CD4-positive, alpha-beta T cell treated with Interferon alpha-2 for 1 hour (primary cell): Measurements from ENCODE around the gene KCNK4.
"Not testable (repeated sequence)": the region's sequence is repeated elsewhere in the genome, so short reads cannot be mapped to it uniquely, and the experiment has no call there.

Experiments
- DNase-seq, 2 donors: peaks; one replicate each; pipeline ENCODE4 v3.0.0-alpha.2; 2020 to 2022

KCNK4 gene

GRCh38 chr11:64291262-64291751 is at the start of gene KCNK4:
TSS of gene KCNK4 (plus strand) at chr11:64291302. CDS start at chr11:64293019, 1,717 bp downstream.
- no peak for DNase-seq

- peak; percentile 24 to 100 for DNase-seq
Measured at GRCh38 chr11:64241491-64242374, 49.4 kb upstream of the KCNK4 start.

GRCh38 chr11:64243236-64243854 is 47.8 kb upstream of the KCNK4 start:
- DNase-seq: no peak

- DNase-seq: no peak
Measured at GRCh38 chr11:64244107-64244506, 47.0 kb upstream of the KCNK4 start.

GRCh38 chr11:64244966-64245365 is 46.1 kb upstream of the KCNK4 start:
- DNase-seq: no peak

GRCh38 chr11:64245401-64245796 is 45.7 kb upstream of the KCNK4 start:
- peak; percentile 40 to 59 for DNase-seq

GRCh38 chr11:64245797-64246620 is 45.1 kb upstream of the KCNK4 start:
- DNase-seq: peak; percentile 61 to 63

- DNase-seq: not testable (repeated sequence)
Measured at GRCh38 chr11:64246621-64246870, 44.6 kb upstream of the KCNK4 start.

GRCh38 chr11:64246871-64247728 is 44.0 kb upstream of the KCNK4 start, which contains the start of gene PPP1R14B:
TSS of gene PPP1R14B (minus strand) at chr11:64246943. CDS start at chr11:64246673, 270 bp downstream.
- peak; percentile 78 to 82 for DNase-seq

- DNase-seq: no peak
Measured at GRCh38 chr11:64247729-64248531, 43.2 kb upstream of the KCNK4 start.

- DNase-seq: no peak
Measured at GRCh38 chr11:64248578-64248977, 42.5 kb upstream of the KCNK4 start.

- no peak for DNase-seq
Measured at GRCh38 chr11:64249038-64249437, 42.1 kb upstream of the KCNK4 start.

GRCh38 chr11:64249563-64250414 is 41.3 kb upstream of the KCNK4 start:
- no peak for DNase-seq

- no peak for DNase-seq
Measured at GRCh38 chr11:64250415-64251015, 40.6 kb upstream of the KCNK4 start.

- DNase-seq: peak; percentile 51 to 76
Measured at GRCh38 chr11:64251016-64251752, 39.9 kb upstream of the KCNK4 start, which contains the start of gene PLCB3. TSS of gene PLCB3 (plus strand) at chr11:64251530. CDS start at chr11:64251650, 120 bp downstream.

GRCh38 chr11:64251753-64252002 is 39.4 kb upstream of the KCNK4 start:
- no peak for DNase-seq

- no peak for DNase-seq
Measured at GRCh38 chr11:64252003-64252872, 38.9 kb upstream of the KCNK4 start.

GRCh38 chr11:64253043-64253442 is 38.1 kb upstream of the KCNK4 start:
- no peak for DNase-seq
